ENCODE measurements around the gene LRP6. TPM values are rescaled to one million over a fixed set of nuclear protein-coding genes. Genes with fewer than 3 reads are reported as not detected.
"Not testable (repeated sequence)": the region's sequence is repeated elsewhere in the genome, so short reads cannot be mapped to it uniquely, and the experiment has no call there.

LRP6 gene
- polyA plus RNA-seq (ENCODE audit: insufficient read length in 4 of 4) = 10 to 100 TPM; 59.1 to 62.4 (median 60.9) TPM

GRCh38 chr12:12266873-12267741 is at the start of gene LRP6:
Gene LRP6 (minus strand): TSS chr12:12267044. CDS start chr12:12266735, 309 bp downstream.
- peak; percentile 86 to 93 (median 89) for DNase-seq (ENCODE audit: low read depth in 4 of 4, low spot score in 3 of 4)

- DNase-seq (ENCODE audit: low read depth in 4 of 4, low spot score in 3 of 4) = no peak
These were observed 49.0 kb upstream of the LRP6 start for GRCh38 chr12:12315838-12316237.

- not testable (repeated sequence) for DNase-seq (ENCODE audit: low read depth in 4 of 4, low spot score in 3 of 4)
These were observed 43.9 kb upstream of the LRP6 start for GRCh38 chr12:12310695-12311094.

- DNase-seq (ENCODE audit: low read depth in 4 of 4, low spot score in 3 of 4) = no peak
These were observed 38.9 kb upstream of the LRP6 start for GRCh38 chr12:12305568-12306300.

- no peak for DNase-seq (ENCODE audit: low read depth in 4 of 4, low spot score in 3 of 4)
These were observed 36.1 kb upstream of the LRP6 start for GRCh38 chr12:12302976-12303375.

- no peak for DNase-seq (ENCODE audit: low read depth in 4 of 4, low spot score in 3 of 4)
These were observed 34.3 kb upstream of the LRP6 start for GRCh38 chr12:12301122-12301521.

- no peak for DNase-seq (ENCODE audit: low read depth in 4 of 4, low spot score in 3 of 4)
These were observed 30.5 kb upstream of the LRP6 start for GRCh38 chr12:12297201-12297830.

- DNase-seq (ENCODE audit: low read depth in 4 of 4, low spot score in 3 of 4) = no peak
These were observed 27.6 kb upstream of the LRP6 start for GRCh38 chr12:12294215-12295005.

GRCh38 chr12:12290206-12290605 is 23.4 kb upstream of the LRP6 start:
- no peak for DNase-seq (ENCODE audit: low read depth in 4 of 4, low spot score in 3 of 4)

GRCh38 chr12:12286441-12286840 is 19.6 kb upstream of the LRP6 start:
- no peak for DNase-seq (ENCODE audit: low read depth in 4 of 4, low spot score in 3 of 4)

GRCh38 chr12:12282761-12283425 is 16.0 kb upstream of the LRP6 start:
- no peak for DNase-seq (ENCODE audit: low read depth in 4 of 4, low spot score in 3 of 4)

- no peak for DNase-seq (ENCODE audit: low read depth in 4 of 4, low spot score in 3 of 4)
These were observed 15.4 kb upstream of the LRP6 start for GRCh38 chr12:12282202-12282601.

- no peak for DNase-seq (ENCODE audit: low read depth in 4 of 4, low spot score in 3 of 4)
These were observed 14.3 kb upstream of the LRP6 start for GRCh38 chr12:12281134-12281533.

- DNase-seq (ENCODE audit: low read depth in 4 of 4, low spot score in 3 of 4) = no peak
These were observed 12.1 kb upstream of the LRP6 start for GRCh38 chr12:12278899-12279298.

- no peak for DNase-seq (ENCODE audit: low read depth in 4 of 4, low spot score in 3 of 4)
These were observed 9.0 kb upstream of the LRP6 start for GRCh38 chr12:12275874-12276273.

- DNase-seq (ENCODE audit: low read depth in 4 of 4, low spot score in 3 of 4) = no peak
These were observed 6.6 kb upstream of the LRP6 start for GRCh38 chr12:12273291-12273957.

- DNase-seq (ENCODE audit: low read depth in 4 of 4, low spot score in 3 of 4) = no peak
These were observed 6.0 kb upstream of the LRP6 start for GRCh38 chr12:12272869-12273268.

GRCh38 chr12:12270226-12270625 is 3.4 kb upstream of the LRP6 start:
- no peak for DNase-seq (ENCODE audit: low read depth in 4 of 4, low spot score in 3 of 4)

GRCh38 chr12:12267742-12268200 is 927 bp upstream of the LRP6 start:
- DNase-seq (ENCODE audit: low read depth in 4 of 4, low spot score in 3 of 4) = no peak
